Activated naive CD4-positive, alpha-beta T cell treated with anti-CD3 and anti-CD28 coated beads for 36 hours (primary cell): ENCODE measurements around the gene HAUS6. TPM values are rescaled to one million over a fixed set of nuclear protein-coding genes. Genes with fewer than 3 reads are reported as not detected.

Source experiments
- CTCF ChIA-PET: fragments of 350-600 bp; sonication (Branson Sonifier 250); formaldehyde crosslinking; loops from one replicate; lab custom pipeline; 2021; ENCODE audit warnings: antibody characterized with exemption; lab: Charles Lee
- DNase-seq: peaks from one replicate; pipeline ENCODE4 v3.0.0-alpha.2; 2020
- H3K27ac Mint-ChIP-seq: one replicate; pipeline ENCODE4 v1.8.0; 2021; ENCODE audit warnings: mild to moderate bottlenecking, mixed read lengths
- H3K27me3 Mint-ChIP-seq: one replicate; pipeline ENCODE4 v1.8.0; 2021; ENCODE audit warnings: low read depth, mixed read lengths
- H3K36me3 Mint-ChIP-seq: one replicate; pipeline ENCODE4 v1.8.0; 2021; ENCODE audit warnings: low read depth, mixed read lengths
- H3K4me1 Mint-ChIP-seq: one replicate; pipeline ENCODE4 v1.8.0; 2021; ENCODE audit warnings: low read depth, mixed read lengths
- H3K4me3 Mint-ChIP-seq: one replicate; pipeline ENCODE4 v1.8.0; 2021; ENCODE audit warnings: mild to moderate bottlenecking, moderate library complexity, mixed read lengths
- H3K9me3 Mint-ChIP-seq: one replicate; pipeline ENCODE4 v1.8.0; 2021; ENCODE audit warnings: mixed read lengths
- intact Hi-C: fragments of 100-400 bp; cut with micrococcal nuclease; formaldehyde crosslinking; loops from one replicate; pipeline ENCODE4 v1.15.1; 2023
- total RNA-seq, 2 experiments: library from RNA; stranded (reverse); gene quantifications; one replicate each; pipeline ENCODE4 v1.2.3, GENCODE V29; 2021

HAUS6 gene
- total RNA-seq, 2 experiments from 2014 or later = 23.6 to 24.1 TPM

GRCh38 chr9:19074229-19074628 is 28.5 kb downstream of the HAUS6 start:
- H3K36me3 Mint-ChIP-seq = peaks cover 38% of the 10 kb centered on the region
- no peaks in the 10 kb centered on the region for H3K9me3 Mint-ChIP-seq

GRCh38 chr9:19057033-19057432 is 45.7 kb downstream of the HAUS6 start:
- no peak overlapping the region for H3K4me3 Mint-ChIP-seq
- H3K27ac Mint-ChIP-seq = no peak overlapping the region
- no peaks in the 10 kb centered on the region for H3K27me3 Mint-ChIP-seq
- DNase-seq = no peak
- H3K9me3 Mint-ChIP-seq = no peaks in the 10 kb centered on the region
- H3K4me1 Mint-ChIP-seq = peaks cover under 1% of the 10 kb centered on the region
- intact Hi-C loops = no loop called here
- H3K36me3 Mint-ChIP-seq = peaks cover 54% of the 10 kb centered on the region
- CTCF ChIA-PET = interaction anchor here (0.6 to 1.5 kb wide), 2 partner anchors 117 to 397 kb away, joined by 3 to 5 read pairs; no protein-coding TSS in a partner anchor

More at GRCh38 chr9:19074229-19074628, 28.5 kb downstream of the HAUS6 start:
- DNase-seq = no peak
- H3K4me1 Mint-ChIP-seq = no peaks in the 10 kb centered on the region
- no peak overlapping the region for H3K4me3 Mint-ChIP-seq
- H3K27ac Mint-ChIP-seq = no peak overlapping the region
- H3K27me3 Mint-ChIP-seq = no peaks in the 10 kb centered on the region
- CTCF ChIA-PET = interaction anchor here (1.2 kb wide), 1 partner anchor 12 kb away, joined by 5 read pairs; no protein-coding TSS in a partner anchor
- intact Hi-C loops = no loop called here

GRCh38 chr9:19050637-19051591 is 51.8 kb downstream of the HAUS6 start:
- Mint-ChIP-seq H3K27ac (peak overlapping the region; percentile 90), H3K9me3 (peaks cover 4% of the 10 kb centered on the region), H3K36me3 (peaks cover 23% of the 10 kb centered on the region), H3K4me3 (peak overlapping the region; percentile 85), H3K27me3 (no peaks in the 10 kb centered on the region), H3K4me1 (peaks cover 25% of the 10 kb centered on the region)
- no peak for DNase-seq
- CTCF ChIA-PET = interaction anchor here (0.7 to 4.5 kb wide), 3 partner anchors 124 to 822 kb away, joined by 3 to 41 read pairs (median 12); no protein-coding TSS in a partner anchor
- intact Hi-C loops = no loop called here

- peaks cover 4% of the 10 kb centered on the region for H3K9me3 Mint-ChIP-seq
- intact Hi-C loops = loop anchor here (1.0 kb wide), 9 partner anchors 52 to 407 kb away; partner anchors contain the start of genes HAUS6, PLIN2 and RPS6
- H3K36me3 Mint-ChIP-seq = peaks cover 20% of the 10 kb centered on the region
- H3K4me3 Mint-ChIP-seq = peak overlapping the region; percentile 85
- peak; percentile 15 for DNase-seq
- CTCF ChIA-PET = interaction anchor here (0.6 to 4.5 kb wide), 4 partner anchors 63 to 414 kb away, joined by 3 to 41 read pairs (median 8); no protein-coding TSS in a partner anchor
- H3K4me1 Mint-ChIP-seq = peaks cover 25% of the 10 kb centered on the region
- peak overlapping the region; percentile 90 for H3K27ac Mint-ChIP-seq
- no peaks in the 10 kb centered on the region for H3K27me3 Mint-ChIP-seq
These were observed 52.6 kb downstream of the HAUS6 start for GRCh38 chr9:19049917-19050636.

GRCh38 chr9:19048966-19049916 is 53.5 kb downstream of the HAUS6 start, which contains the start of gene RRAGA:
Gene RRAGA (plus strand): TSS chr9:19049427. CDS start chr9:19049660, 233 bp downstream.
- Mint-ChIP-seq H3K36me3 (peaks cover 20% of the 10 kb centered on the region), H3K9me3 (peaks cover 4% of the 10 kb centered on the region), H3K4me1 (peaks cover 25% of the 10 kb centered on the region)

GRCh38 chr9:19036611-19037010 is 66.1 kb downstream of the HAUS6 start:
- no peaks in the 10 kb centered on the region for H3K36me3 Mint-ChIP-seq
- no peak overlapping the region for H3K27ac Mint-ChIP-seq
- DNase-seq = no peak
- CTCF ChIA-PET = interaction anchor here (0.6 to 0.9 kb wide), 2 partner anchors 12 to 327 kb away, joined by 3 read pairs; partner anchors contain the start of gene RRAGA
- intact Hi-C loops = no loop called here
- no peaks in the 10 kb centered on the region for H3K9me3 Mint-ChIP-seq
- no peaks in the 10 kb centered on the region for H3K4me1 Mint-ChIP-seq
- no peaks in the 10 kb centered on the region for H3K27me3 Mint-ChIP-seq
- no peak overlapping the region for H3K4me3 Mint-ChIP-seq

More at GRCh38 chr9:19048966-19049916, 53.5 kb downstream of the HAUS6 start, which contains the start of gene RRAGA:
- no peaks in the 10 kb centered on the region for H3K27me3 Mint-ChIP-seq
- intact Hi-C loops = loop anchor here (1.0 kb wide), 9 partner anchors 53 to 408 kb away; partner anchors contain the start of genes HAUS6, PLIN2 and RPS6
- H3K4me3 Mint-ChIP-seq = peak within 1 kb of the TSS; percentile 85
- peak; percentile 94 for DNase-seq
- H3K27ac Mint-ChIP-seq = peak within 1 kb of the TSS; percentile 90
- CTCF ChIA-PET = interaction anchor here (0.6 to 4.5 kb wide), 25 partner anchors 10 to 409 kb away, joined by 3 to 41 read pairs (median 4); partner anchors contain the start of gene DENND4C

GRCh38 chr9:19033015-19033414 is 69.7 kb downstream of the HAUS6 start, which contains the start of gene SAXO1:
Gene SAXO1 (minus strand): TSS chr9:19033209. CDS start chr9:19032908, 301 bp downstream.
- intact Hi-C loops = no loop called here

GRCh38 chr9:19032406-19032805 is 70.3 kb downstream of the HAUS6 start:
- Mint-ChIP-seq H3K27me3 (peaks cover 10% of the 10 kb centered on the region), H3K9me3 (no peaks in the 10 kb centered on the region), H3K27ac (no peak overlapping the region), H3K36me3 (no peaks in the 10 kb centered on the region), H3K4me1 (peaks cover 2% of the 10 kb centered on the region), H3K4me3 (no peak overlapping the region)
- DNase-seq = no peak
- CTCF ChIA-PET = no interaction called here
- intact Hi-C loops = no loop called here

More at GRCh38 chr9:19033015-19033414, 69.7 kb downstream of the HAUS6 start, which contains the start of gene SAXO1:
- DNase-seq = no peak
- H3K4me1 Mint-ChIP-seq = peaks cover 2% of the 10 kb centered on the region
- H3K9me3 Mint-ChIP-seq = no peaks in the 10 kb centered on the region
- no peak within 1 kb of the TSS for H3K4me3 Mint-ChIP-seq
- CTCF ChIA-PET = no interaction called here
- H3K27me3 Mint-ChIP-seq = peaks cover 10% of the 10 kb centered on the region
- H3K27ac Mint-ChIP-seq = no peak within 1 kb of the TSS
- H3K36me3 Mint-ChIP-seq = no peaks in the 10 kb centered on the region

- peaks cover 7% of the 10 kb centered on the region for H3K4me1 Mint-ChIP-seq
- no peak overlapping the region for H3K4me3 Mint-ChIP-seq
- H3K9me3 Mint-ChIP-seq = no peaks in the 10 kb centered on the region
- DNase-seq = no peak
- CTCF ChIA-PET = no interaction called here
- H3K36me3 Mint-ChIP-seq = no peaks in the 10 kb centered on the region
- H3K27me3 Mint-ChIP-seq = peaks cover 10% of the 10 kb centered on the region
- intact Hi-C loops = loop anchor here (1.0 kb wide), 1 partner anchor 426 kb away; no protein-coding TSS in a partner anchor
- H3K27ac Mint-ChIP-seq = no peak overlapping the region
These were observed 71.8 kb downstream of the HAUS6 start for GRCh38 chr9:19030899-19031298.

- DNase-seq = peak; percentile 54
- Mint-ChIP-seq H3K4me3 (no peak overlapping the region), H3K27me3 (peaks cover 10% of the 10 kb centered on the region), H3K4me1 (peaks cover 7% of the 10 kb centered on the region), H3K27ac (no peak overlapping the region), H3K36me3 (no peaks in the 10 kb centered on the region), H3K9me3 (no peaks in the 10 kb centered on the region)
- CTCF ChIA-PET = interaction anchor here (0.6 to 3.9 kb wide), 16 partner anchors 8 to 813 kb away, joined by 3 to 43 read pairs (median 4); partner anchors contain the start of gene RRAGA
- intact Hi-C loops = loop anchor here (1.0 to 5.0 kb wide), 4 partner anchors 586 to 1497 kb away; no protein-coding TSS in a partner anchor
These were observed 73.8 kb downstream of the HAUS6 start for GRCh38 chr9:19028835-19029451.
